ENCODE measurements around the gene CREB3L1.
"Not testable (repeated sequence)": the region's sequence is repeated elsewhere in the genome, so short reads cannot be mapped to it uniquely, and the experiment has no call there.

Gene CREB3L1

GRCh38 chr11:46298699-46299433 is 21.4 kb downstream of the CREB3L1 start:
- DNase-seq = no peak

- no peak for DNase-seq
Observed at GRCh38 chr11:46299451-46299961, 22.0 kb downstream of the CREB3L1 start.

- no peak for DNase-seq
Observed at GRCh38 chr11:46300270-46300669, 22.8 kb downstream of the CREB3L1 start.

- no peak for DNase-seq
Observed at GRCh38 chr11:46302866-46303265, 25.4 kb downstream of the CREB3L1 start.

- DNase-seq = not testable (repeated sequence)
Observed at GRCh38 chr11:46304036-46304435, 26.6 kb downstream of the CREB3L1 start.

GRCh38 chr11:46304605-46305179 is 27.2 kb downstream of the CREB3L1 start:
- no peak for DNase-seq

- DNase-seq = peak; percentile 54
Observed at GRCh38 chr11:46305295-46305694, 27.8 kb downstream of the CREB3L1 start.

GRCh38 chr11:46306296-46306853 is 28.9 kb downstream of the CREB3L1 start:
- no peak for DNase-seq

- no peak for DNase-seq
Observed at GRCh38 chr11:46307369-46307768, 29.9 kb downstream of the CREB3L1 start.

- DNase-seq = no peak
Observed at GRCh38 chr11:46307785-46308341, 30.4 kb downstream of the CREB3L1 start.

- no peak for DNase-seq
Observed at GRCh38 chr11:46308631-46309419, 31.4 kb downstream of the CREB3L1 start.

GRCh38 chr11:46309814-46310259 is 32.4 kb downstream of the CREB3L1 start:
- no peak for DNase-seq

GRCh38 chr11:46315033-46315738 is 37.7 kb downstream of the CREB3L1 start:
- DNase-seq = no peak

GRCh38 chr11:46315783-46316563 is 38.5 kb downstream of the CREB3L1 start:
- DNase-seq = no peak

- DNase-seq = no peak
Observed at GRCh38 chr11:46319074-46319453, 41.6 kb downstream of the CREB3L1 start.

GRCh38 chr11:46321757-46322156 is 44.3 kb downstream of the CREB3L1 start:
- peak; percentile 42 for DNase-seq

GRCh38 chr11:46322759-46323158 is 45.3 kb downstream of the CREB3L1 start:
- no peak for DNase-seq

GRCh38 chr11:46326813-46327416 is 49.5 kb downstream of the CREB3L1 start:
- DNase-seq = no peak

- DNase-seq = no peak
Observed at GRCh38 chr11:46327829-46328228, 50.4 kb downstream of the CREB3L1 start.

- DNase-seq = no peak
Observed at GRCh38 chr11:46330154-46330553, 52.7 kb downstream of the CREB3L1 start.

Data from SIG-M5 (cell line).